ENCODE measurements around the gene PPP1R1A.
A peak's percentile ranks its signal among the peaks of the same experiment; 100 is the strongest.

Gene PPP1R1A

GRCh38 chr12:54588110-54588889 is at the start of gene PPP1R1A:
Gene PPP1R1A, minus strand, starts transcription at chr12:54588659. Its CDS starts 171 bp downstream, at chr12:54588488.
- Histone ChIP-seq H3K4me1 (ENCODE audit: control insufficient read depth, low read depth, low read length) (peaks cover 27% of the 10 kb centered on the region), H3K9me3 (ENCODE audit: control insufficient read depth, low read depth, low read length) (no peaks in the 10 kb centered on the region), H3K27me3 (ENCODE audit: control insufficient read depth, insufficient read depth, low read length) (peaks cover 57% of the 10 kb centered on the region), H3K9ac (ENCODE audit: low read length) (peak within 1 kb of the TSS; percentile 19), H3K27ac (ENCODE audit: low read length) (no peak within 1 kb of the TSS), H3K4me3 (ENCODE audit: low read length) (peak within 1 kb of the TSS; percentile 71), H3K36me3 (ENCODE audit: control insufficient read depth, low read depth, low read length) (no peaks in the 10 kb centered on the region)

- Histone ChIP-seq H3K27ac (ENCODE audit: low read length) (no peak within 1 kb of the TSS), H3K4me3 (ENCODE audit: low read length) (no peak within 1 kb of the TSS), H3K9ac (ENCODE audit: low read length) (no peak within 1 kb of the TSS), H3K9me3 (ENCODE audit: control insufficient read depth, low read depth, low read length) (no peaks in the 10 kb centered on the region), H3K4me1 (ENCODE audit: control insufficient read depth, low read depth, low read length) (no peaks in the 10 kb centered on the region), H3K27me3 (ENCODE audit: control insufficient read depth, insufficient read depth, low read length) (no peaks in the 10 kb centered on the region), H3K36me3 (ENCODE audit: control insufficient read depth, low read depth, low read length) (no peaks in the 10 kb centered on the region)
Observed at GRCh38 chr12:54634795-54635194, 46.3 kb upstream of the PPP1R1A start, which contains the start of gene LACRT. Gene LACRT, minus strand, starts transcription at chr12:54634895. Its CDS starts 54 bp downstream, at chr12:54634841.

- H3K9me3 ChIP-seq (ENCODE audit: control insufficient read depth, low read depth, low read length) = peaks cover 9% of the 10 kb centered on the region
- H3K27ac ChIP-seq (ENCODE audit: low read length) = no peak overlapping the region
- H3K4me3 ChIP-seq (ENCODE audit: low read length) = no peak overlapping the region
- H3K9ac ChIP-seq (ENCODE audit: low read length) = no peak overlapping the region
- no peaks in the 10 kb centered on the region for H3K36me3 ChIP-seq (ENCODE audit: control insufficient read depth, low read depth, low read length)
- H3K27me3 ChIP-seq (ENCODE audit: control insufficient read depth, insufficient read depth, low read length) = no peaks in the 10 kb centered on the region
- no peaks in the 10 kb centered on the region for H3K4me1 ChIP-seq (ENCODE audit: control insufficient read depth, low read depth, low read length)
Observed at GRCh38 chr12:54631988-54632728, 43.7 kb upstream of the PPP1R1A start.

GRCh38 chr12:54631551-54631950 is 43.1 kb upstream of the PPP1R1A start:
- H3K9me3 ChIP-seq (ENCODE audit: control insufficient read depth, low read depth, low read length) = peaks cover 11% of the 10 kb centered on the region
- no peak overlapping the region for H3K27ac ChIP-seq (ENCODE audit: low read length)
- H3K4me1 ChIP-seq (ENCODE audit: control insufficient read depth, low read depth, low read length) = no peaks in the 10 kb centered on the region
- no peaks in the 10 kb centered on the region for H3K36me3 ChIP-seq (ENCODE audit: control insufficient read depth, low read depth, low read length)
- H3K27me3 ChIP-seq (ENCODE audit: control insufficient read depth, insufficient read depth, low read length) = no peaks in the 10 kb centered on the region
- no peak overlapping the region for H3K9ac ChIP-seq (ENCODE audit: low read length)
- no peak overlapping the region for H3K4me3 ChIP-seq (ENCODE audit: low read length)

- Histone ChIP-seq H3K27ac (ENCODE audit: low read length) (no peak overlapping the region), H3K9ac (ENCODE audit: low read length) (no peak overlapping the region), H3K36me3 (ENCODE audit: control insufficient read depth, low read depth, low read length) (no peaks in the 10 kb centered on the region), H3K4me3 (ENCODE audit: low read length) (no peak overlapping the region), H3K4me1 (ENCODE audit: control insufficient read depth, low read depth, low read length) (no peaks in the 10 kb centered on the region), H3K9me3 (ENCODE audit: control insufficient read depth, low read depth, low read length) (peaks cover 11% of the 10 kb centered on the region), H3K27me3 (ENCODE audit: control insufficient read depth, insufficient read depth, low read length) (no peaks in the 10 kb centered on the region)
Observed at GRCh38 chr12:54629925-54630324, 41.5 kb upstream of the PPP1R1A start.

- no peak overlapping the region for H3K4me3 ChIP-seq (ENCODE audit: low read length)
- peaks cover 11% of the 10 kb centered on the region for H3K9me3 ChIP-seq (ENCODE audit: control insufficient read depth, low read depth, low read length)
- no peak overlapping the region for H3K9ac ChIP-seq (ENCODE audit: low read length)
- H3K27me3 ChIP-seq (ENCODE audit: control insufficient read depth, insufficient read depth, low read length) = no peaks in the 10 kb centered on the region
- no peaks in the 10 kb centered on the region for H3K4me1 ChIP-seq (ENCODE audit: control insufficient read depth, low read depth, low read length)
- H3K36me3 ChIP-seq (ENCODE audit: control insufficient read depth, low read depth, low read length) = no peaks in the 10 kb centered on the region
- H3K27ac ChIP-seq (ENCODE audit: low read length) = no peak overlapping the region
Observed at GRCh38 chr12:54628186-54628846, 39.9 kb upstream of the PPP1R1A start.

- H3K9me3 ChIP-seq (ENCODE audit: control insufficient read depth, low read depth, low read length) = peaks cover 11% of the 10 kb centered on the region
- H3K4me1 ChIP-seq (ENCODE audit: control insufficient read depth, low read depth, low read length) = no peaks in the 10 kb centered on the region
Observed at GRCh38 chr12:54627304-54627703, 38.8 kb upstream of the PPP1R1A start.

GRCh38 chr12:54625598-54625997 is 37.1 kb upstream of the PPP1R1A start:
- Histone ChIP-seq H3K36me3 (ENCODE audit: control insufficient read depth, low read depth, low read length) (no peaks in the 10 kb centered on the region), H3K27ac (ENCODE audit: low read length) (no peak overlapping the region), H3K9me3 (ENCODE audit: control insufficient read depth, low read depth, low read length) (peaks cover 11% of the 10 kb centered on the region), H3K27me3 (ENCODE audit: control insufficient read depth, insufficient read depth, low read length) (no peaks in the 10 kb centered on the region), H3K4me1 (ENCODE audit: control insufficient read depth, low read depth, low read length) (no peaks in the 10 kb centered on the region), H3K9ac (ENCODE audit: low read length) (no peak overlapping the region), H3K4me3 (ENCODE audit: low read length) (no peak overlapping the region)

More at GRCh38 chr12:54627304-54627703, 38.8 kb upstream of the PPP1R1A start:
- H3K27me3 ChIP-seq (ENCODE audit: control insufficient read depth, insufficient read depth, low read length) = no peaks in the 10 kb centered on the region
- H3K27ac ChIP-seq (ENCODE audit: low read length) = no peak overlapping the region
- H3K4me3 ChIP-seq (ENCODE audit: low read length) = no peak overlapping the region
- no peaks in the 10 kb centered on the region for H3K36me3 ChIP-seq (ENCODE audit: control insufficient read depth, low read depth, low read length)
- no peak overlapping the region for H3K9ac ChIP-seq (ENCODE audit: low read length)

GRCh38 chr12:54624315-54625279 is 36.1 kb upstream of the PPP1R1A start:
- H3K27me3 ChIP-seq (ENCODE audit: control insufficient read depth, insufficient read depth, low read length) = no peaks in the 10 kb centered on the region
- H3K36me3 ChIP-seq (ENCODE audit: control insufficient read depth, low read depth, low read length) = no peaks in the 10 kb centered on the region
- no peak overlapping the region for H3K27ac ChIP-seq (ENCODE audit: low read length)
- no peaks in the 10 kb centered on the region for H3K4me1 ChIP-seq (ENCODE audit: control insufficient read depth, low read depth, low read length)
- H3K9me3 ChIP-seq (ENCODE audit: control insufficient read depth, low read depth, low read length) = peaks cover 11% of the 10 kb centered on the region
- H3K9ac ChIP-seq (ENCODE audit: low read length) = no peak overlapping the region
- no peak overlapping the region for H3K4me3 ChIP-seq (ENCODE audit: low read length)

- Histone ChIP-seq H3K9ac (ENCODE audit: low read length) (no peak overlapping the region), H3K27me3 (ENCODE audit: control insufficient read depth, insufficient read depth, low read length) (no peaks in the 10 kb centered on the region), H3K27ac (ENCODE audit: low read length) (no peak overlapping the region), H3K9me3 (ENCODE audit: control insufficient read depth, low read depth, low read length) (peaks cover 7% of the 10 kb centered on the region), H3K4me3 (ENCODE audit: low read length) (no peak overlapping the region), H3K36me3 (ENCODE audit: control insufficient read depth, low read depth, low read length) (no peaks in the 10 kb centered on the region), H3K4me1 (ENCODE audit: control insufficient read depth, low read depth, low read length) (no peaks in the 10 kb centered on the region)
Observed at GRCh38 chr12:54622463-54623183, 34.2 kb upstream of the PPP1R1A start.

All from iPS-18a (cell line).